TTC549 (cell line): ENCODE results near the gene OR51S1.
"Not testable (repeated sequence)": the region's sequence is repeated elsewhere in the genome, so short reads cannot be mapped to it uniquely, and the experiment has no call there.

Experiments
- FAIRE-seq: peaks from 2 replicates; lab custom pipeline; 2012; peaks lifted over from hg19 to GRCh38; lab: Jason Lieb, UNC

The OR51S1 gene

GRCh38 chr11:4848908-4849532, at the start of gene OR51S1:
Gene OR51S1, minus strand, starts transcription at chr11:4849208. Its CDS starts 0 bp downstream, at chr11:4849208.
- FAIRE-seq: no peak

GRCh38 chr11:4891996-4892640, 43.1 kb upstream of the OR51S1 start:
- FAIRE-seq: no peak

DNA sequence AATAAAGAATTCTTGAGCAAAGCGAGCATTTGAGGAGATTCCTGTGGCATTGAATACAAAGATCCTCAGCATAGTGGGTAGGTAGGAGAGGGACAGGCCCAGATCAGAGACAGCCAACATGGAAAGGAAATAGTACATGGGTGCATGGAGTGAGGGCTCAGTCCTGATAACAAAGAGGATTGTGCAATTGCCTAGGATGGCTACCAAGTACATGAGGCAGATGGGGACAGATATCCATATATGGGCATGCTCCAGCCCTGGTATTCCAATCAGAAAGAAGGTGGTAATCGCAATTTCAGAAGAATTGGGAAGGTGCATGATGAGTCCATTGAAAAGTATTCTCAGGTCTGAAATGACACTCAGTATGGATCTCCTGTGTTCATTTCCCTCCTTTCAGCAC, 41.3 kb upstream of the OR51S1 start:
- no peak for FAIRE-seq

DNA sequence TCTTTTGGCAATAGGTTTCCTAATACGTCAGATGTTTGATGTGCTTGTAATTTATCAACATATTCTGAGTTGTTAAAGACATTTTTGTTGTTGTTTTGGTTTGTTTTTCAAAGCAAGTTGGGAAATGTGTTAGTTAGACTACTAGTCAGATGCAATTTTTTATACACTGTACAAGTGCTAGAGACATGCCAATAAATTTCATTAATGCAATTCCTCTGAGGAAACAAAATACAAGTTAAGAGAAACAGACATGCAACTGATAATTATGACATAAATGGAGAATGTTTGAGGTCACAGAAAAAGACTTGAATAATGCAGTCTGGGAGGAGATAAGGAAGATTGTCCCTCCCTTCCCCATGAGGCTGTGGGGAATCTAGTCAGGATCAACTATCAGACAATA, 38.6 kb upstream of the OR51S1 start:
- no peak for FAIRE-seq

DNA sequence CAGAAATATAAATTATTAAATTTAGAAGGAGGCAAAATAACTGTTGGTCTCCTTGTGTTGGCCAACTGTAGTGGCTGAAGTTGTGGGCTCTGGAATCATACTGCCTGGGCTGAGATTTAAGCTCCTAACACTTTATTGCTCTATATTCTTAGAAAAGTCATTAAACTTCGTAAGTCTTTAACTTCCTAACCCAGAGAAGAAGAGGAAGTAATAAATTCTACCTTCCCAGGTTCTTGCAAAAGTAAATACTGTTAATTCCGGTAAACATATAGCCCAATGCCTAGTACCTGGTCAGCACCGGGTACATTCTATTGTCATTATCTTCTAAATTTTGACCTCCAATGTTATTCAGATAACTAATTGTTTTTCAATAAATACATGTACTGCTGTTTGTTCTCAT, 37.2 kb upstream of the OR51S1 start:
- FAIRE-seq: no peak

DNA sequence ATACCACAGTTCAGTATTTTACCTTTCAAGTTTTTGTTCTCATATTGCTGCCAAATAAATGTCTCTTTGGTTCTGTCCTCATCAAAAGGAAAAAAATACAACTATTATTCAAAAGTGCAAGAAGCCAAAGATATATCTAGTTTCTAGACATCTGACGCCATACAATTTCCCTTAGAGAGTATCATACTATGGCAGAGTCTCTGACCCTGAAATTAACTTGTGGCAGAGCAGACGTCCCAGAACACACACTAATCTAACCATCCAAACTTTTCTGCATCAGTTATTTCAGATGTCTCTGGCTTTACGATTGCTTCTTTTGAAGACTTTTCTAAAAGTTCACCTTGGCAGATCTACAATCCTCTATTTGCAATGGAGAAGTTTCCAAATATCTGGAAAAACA, 35.4 kb upstream of the OR51S1 start:
- FAIRE-seq: no peak

DNA sequence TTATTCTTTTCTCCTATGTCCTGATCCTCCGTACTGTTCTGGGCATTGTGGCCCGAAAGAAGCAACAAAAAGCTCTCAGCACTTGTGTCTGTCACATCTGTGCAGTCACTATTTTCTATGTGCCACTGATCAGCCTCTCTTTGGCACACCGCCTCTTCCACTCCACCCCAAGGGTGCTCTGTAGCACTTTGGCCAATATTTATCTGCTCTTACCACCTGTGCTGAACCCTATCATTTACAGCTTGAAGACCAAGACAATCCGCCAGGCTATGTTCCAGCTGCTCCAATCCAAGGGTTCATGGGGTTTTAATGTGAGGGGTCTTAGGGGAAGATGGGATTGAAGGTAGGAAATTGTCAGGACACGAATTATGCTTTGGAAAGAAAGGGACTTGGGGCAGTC, 33.5 kb upstream of the OR51S1 start:
- no peak for FAIRE-seq

DNA sequence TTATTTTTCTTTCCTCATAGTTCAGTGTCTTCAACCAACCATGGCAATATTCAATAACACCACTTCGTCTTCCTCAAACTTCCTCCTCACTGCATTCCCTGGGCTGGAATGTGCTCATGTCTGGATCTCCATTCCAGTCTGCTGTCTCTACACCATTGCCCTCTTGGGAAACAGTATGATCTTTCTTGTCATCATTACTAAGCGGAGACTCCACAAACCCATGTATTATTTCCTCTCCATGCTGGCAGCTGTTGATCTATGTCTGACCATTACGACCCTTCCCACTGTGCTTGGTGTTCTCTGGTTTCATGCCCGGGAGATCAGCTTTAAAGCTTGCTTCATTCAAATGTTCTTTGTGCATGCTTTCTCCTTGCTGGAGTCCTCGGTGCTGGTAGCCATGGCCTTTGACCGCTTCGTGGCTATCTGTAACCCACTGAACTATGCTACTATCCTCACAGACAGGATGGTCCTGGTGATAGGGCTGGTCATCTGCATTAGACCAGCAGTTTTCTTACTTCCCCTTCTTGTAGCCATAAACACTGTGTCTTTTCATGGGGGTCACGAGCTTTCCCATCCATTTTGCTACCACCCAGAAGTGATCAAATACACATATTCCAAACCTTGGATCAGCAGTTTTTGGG, 33.0 kb upstream of the OR51S1 start, which contains the start of gene OR51T1:
Gene OR51T1 (plus strand): TSS at position 41 of the 641 bp plus-strand sequence. CDS start 0 bp downstream, at position 41.
- FAIRE-seq: no peak

DNA sequence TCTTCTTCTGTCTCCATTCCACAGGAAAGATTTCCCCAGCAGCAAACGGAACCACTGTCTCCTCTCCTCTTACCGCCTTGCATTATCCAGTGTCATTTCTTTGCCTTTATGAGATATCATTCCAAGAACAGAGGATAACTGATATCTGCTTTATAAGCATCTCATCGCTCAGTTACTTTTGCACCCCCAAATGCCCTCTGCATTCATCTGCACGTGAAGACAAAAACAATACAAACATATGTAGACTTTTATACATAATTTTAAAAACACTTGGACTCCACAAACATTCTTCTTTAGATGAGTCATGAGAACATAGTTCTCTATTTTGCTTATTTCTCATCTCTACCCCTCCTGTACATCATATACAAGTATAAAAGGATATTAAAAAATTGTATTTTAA, 32.2 kb upstream of the OR51S1 start:
- no peak for FAIRE-seq

DNA sequence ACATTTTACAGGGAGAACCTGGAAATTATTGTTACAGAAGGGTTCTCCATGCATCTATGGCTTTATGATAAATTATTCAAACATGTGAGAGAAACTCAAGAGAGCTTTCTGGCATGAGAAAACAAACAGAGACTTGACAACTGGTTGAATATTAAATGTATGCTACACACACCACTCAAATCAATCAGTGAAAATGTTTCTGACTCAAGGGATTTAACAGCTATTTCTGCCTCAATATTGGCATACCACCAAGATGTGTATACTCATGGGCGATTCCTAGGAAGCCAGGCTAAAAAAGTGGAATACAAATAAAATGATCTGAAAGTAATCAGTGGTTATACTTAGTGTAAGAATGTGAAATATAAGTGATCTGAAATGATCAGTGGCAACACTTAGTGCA, 16.8 kb upstream of the OR51S1 start:
- FAIRE-seq: no peak

DNA sequence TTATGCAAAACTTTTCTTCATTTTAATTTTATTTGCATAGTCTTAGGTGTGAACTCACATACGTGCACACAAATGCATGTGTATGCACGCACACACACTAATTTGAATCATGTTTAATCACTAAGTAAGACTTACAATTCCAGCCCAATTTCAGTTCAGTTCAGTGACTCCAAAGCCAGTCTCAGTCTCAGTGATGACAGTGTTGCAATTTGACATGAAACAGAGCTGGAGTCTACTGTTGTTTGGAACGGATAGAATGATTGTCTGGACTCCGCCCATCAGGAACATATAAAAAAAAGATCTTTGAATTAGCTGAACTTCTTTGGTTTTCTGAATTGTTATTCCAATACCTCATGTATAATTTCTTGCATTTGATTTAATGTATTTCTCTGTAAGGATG, 14.9 kb upstream of the OR51S1 start:
- no peak for FAIRE-seq

DNA sequence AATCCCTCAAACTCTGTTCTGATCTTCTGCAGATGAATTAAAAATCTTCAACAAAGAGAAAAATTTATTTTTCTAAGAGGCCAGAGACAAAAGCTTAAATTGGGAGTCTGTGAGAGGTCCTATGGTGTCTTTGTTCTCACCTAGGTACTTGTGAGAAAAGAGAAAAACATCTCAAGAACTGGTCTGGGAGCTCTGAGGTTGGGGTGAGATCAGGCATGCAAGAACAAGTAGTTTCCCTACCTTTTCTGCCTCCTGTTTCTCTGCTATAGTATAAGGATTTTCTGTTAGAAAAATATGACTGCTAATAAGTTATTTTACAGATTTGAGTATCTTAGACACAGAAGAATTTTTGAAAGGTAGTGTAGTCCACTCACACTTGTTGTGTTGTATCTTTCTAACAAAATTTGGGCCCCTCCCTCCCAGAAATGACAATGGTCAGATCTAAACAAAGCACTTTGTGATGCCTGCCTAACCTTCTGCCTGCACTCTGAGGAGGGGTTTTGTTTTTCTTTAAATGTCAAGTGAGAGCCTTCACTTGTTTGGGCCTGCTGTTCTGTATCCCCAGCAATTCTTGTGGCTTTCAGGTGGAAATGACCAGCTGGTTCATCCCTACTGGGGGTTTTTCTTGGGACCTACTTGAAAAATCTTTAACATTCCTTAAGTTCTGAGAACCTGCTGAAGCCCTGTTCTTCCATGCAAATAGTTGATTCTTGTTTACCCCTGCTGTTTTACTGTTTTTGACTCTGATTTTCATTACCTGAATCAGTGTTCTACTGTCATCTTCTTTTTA, 13.6 kb upstream of the OR51S1 start:
- no peak for FAIRE-seq

DNA sequence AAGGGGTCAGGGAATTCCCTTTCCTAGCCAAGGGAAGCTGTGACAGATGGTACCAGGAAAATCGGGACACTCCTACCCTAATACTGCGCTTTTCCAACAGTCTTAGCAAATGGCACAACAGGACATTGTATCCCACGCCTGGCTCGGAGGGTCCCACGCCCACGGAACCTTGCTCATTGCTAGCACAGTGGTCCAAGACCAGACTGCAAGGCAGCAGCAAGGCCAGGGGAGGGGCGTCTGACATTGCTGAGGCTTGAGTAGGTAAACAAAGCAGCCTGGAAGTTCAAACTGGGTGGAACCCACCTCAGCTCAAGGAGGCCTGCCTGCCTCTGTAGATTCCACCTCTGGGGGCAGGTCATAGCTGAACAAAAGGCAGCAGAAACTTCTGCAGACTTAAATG, 5.3 kb upstream of the OR51S1 start:
- not testable (repeated sequence) for FAIRE-seq

GRCh38 chr11:4851033-4851432, 2.0 kb upstream of the OR51S1 start:
- no peak for FAIRE-seq

- FAIRE-seq: no peak
These were observed 9.0 kb downstream of the OR51S1 start for GRCh38 chr11:4839851-4840549.

DNA sequence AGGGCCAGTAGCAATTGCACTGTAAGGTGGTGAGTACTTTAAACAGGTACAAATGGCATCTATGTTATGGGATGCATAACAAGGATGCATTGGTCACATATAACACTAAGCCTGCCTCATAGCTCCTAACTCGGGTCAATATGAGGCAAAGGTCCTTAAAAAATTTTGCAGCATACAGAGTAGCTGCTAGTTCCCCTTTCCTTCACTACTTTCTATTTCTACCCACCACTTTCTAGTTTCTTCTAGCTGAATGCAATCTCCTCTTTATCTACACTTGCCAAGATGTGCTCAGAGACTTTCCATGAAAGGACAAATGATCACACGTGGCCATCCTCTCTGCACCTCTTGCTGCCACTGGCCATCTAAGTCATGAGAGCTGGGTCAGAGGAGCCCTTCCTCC, 18.1 kb downstream of the OR51S1 start:
- no peak for FAIRE-seq

GRCh38 chr11:4830346-4830745, 18.7 kb downstream of the OR51S1 start:
- no peak for FAIRE-seq

- FAIRE-seq: no peak
These were observed 22.6 kb downstream of the OR51S1 start for GRCh38 chr11:4826425-4826824.

DNA sequence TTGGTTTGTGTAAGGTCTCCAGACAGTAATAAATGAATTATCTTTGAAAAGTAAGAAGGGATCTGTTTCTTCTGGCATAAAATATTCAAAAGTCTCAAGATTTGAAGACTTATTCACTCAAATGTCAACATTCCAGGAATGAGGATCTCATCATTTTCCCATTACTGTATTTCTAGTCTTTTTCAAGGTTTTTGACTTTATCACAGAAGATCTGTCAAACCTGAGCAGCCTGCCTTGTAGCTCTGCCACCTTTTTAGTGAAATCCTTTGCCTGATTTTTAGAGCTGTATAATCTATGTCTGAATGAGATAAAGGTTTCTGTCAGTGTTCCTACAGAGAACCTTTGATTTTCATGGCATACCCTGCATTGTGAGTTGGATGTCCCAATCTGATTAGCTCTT, 23.9 kb downstream of the OR51S1 start:
- no peak for FAIRE-seq

- FAIRE-seq: no peak
These were observed 28.0 kb downstream of the OR51S1 start, which contains the start of gene OR51F2 for GRCh38 chr11:4821021-4821420. Gene OR51F2, plus strand, starts transcription at chr11:4821321. Its CDS starts 101 bp downstream, at chr11:4821422.

DNA sequence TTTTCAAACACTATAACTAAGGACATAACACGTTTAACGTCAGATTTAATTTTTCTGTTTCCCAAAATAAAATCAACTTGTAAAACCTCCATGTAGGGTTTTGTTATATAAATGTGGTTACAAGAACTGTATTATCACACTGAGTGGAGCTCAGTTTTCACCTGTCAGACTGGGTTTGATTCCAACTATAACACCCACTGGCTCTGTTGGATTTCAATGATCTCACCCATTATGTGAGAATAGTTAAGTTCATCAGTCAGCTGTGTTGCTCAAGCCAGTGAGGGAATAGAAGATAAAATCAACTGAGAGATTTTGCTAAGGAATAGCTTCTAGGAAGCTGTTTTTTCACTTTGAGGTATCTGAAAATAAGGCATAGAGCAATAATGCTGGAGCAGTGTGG, 39.8 kb downstream of the OR51S1 start:
- no peak for FAIRE-seq

DNA sequence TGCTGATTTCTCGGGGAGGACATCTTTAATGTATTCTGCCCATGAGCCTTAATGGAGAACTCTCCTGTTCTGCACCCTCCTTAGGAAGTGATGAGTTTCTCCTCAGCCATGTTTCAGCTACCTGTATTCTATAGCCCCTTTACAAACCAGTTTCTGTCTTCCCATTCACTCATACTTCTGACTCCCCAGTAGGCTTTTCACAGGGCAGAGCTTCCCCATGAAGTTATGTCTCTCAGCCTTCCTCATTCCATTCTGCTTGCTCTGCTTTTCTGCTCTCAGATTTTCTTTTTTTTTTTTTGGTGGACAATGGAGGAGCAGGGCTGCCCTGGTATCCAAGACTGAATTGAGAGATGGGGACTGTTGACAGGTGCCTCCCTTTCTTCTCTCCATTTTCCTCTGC, 40.5 kb downstream of the OR51S1 start:
- no peak for FAIRE-seq
